ENCODE results near the gene CACNA1D. TPM values are rescaled to one million over a fixed set of nuclear protein-coding genes. Genes with fewer than 3 reads are reported as not detected.

CACNA1D gene
- total RNA-seq, 2 donors from 2014 or later: 0.68 to 1.5 TPM

DNA sequence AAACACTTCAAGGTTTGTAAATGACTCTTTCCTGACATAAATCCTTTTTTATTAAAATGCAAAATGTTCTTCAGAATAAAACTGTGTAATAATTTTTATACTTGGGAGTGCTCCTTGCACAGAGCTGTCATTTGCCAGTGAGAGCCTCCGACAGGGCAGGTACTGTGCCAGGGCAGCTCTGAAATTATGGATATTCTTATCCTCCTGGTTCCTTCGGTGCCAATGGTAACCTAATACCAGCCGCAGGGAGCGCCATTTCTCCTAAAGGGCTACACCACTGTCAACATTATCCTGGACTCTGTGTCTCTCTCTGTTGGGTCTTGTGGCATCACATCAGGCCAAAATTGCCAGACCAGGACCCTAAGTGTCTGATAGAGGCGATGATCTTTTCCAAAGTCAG is 318.8 kb downstream of the CACNA1D start:
- TF ChIP-seq, protein P1, sequence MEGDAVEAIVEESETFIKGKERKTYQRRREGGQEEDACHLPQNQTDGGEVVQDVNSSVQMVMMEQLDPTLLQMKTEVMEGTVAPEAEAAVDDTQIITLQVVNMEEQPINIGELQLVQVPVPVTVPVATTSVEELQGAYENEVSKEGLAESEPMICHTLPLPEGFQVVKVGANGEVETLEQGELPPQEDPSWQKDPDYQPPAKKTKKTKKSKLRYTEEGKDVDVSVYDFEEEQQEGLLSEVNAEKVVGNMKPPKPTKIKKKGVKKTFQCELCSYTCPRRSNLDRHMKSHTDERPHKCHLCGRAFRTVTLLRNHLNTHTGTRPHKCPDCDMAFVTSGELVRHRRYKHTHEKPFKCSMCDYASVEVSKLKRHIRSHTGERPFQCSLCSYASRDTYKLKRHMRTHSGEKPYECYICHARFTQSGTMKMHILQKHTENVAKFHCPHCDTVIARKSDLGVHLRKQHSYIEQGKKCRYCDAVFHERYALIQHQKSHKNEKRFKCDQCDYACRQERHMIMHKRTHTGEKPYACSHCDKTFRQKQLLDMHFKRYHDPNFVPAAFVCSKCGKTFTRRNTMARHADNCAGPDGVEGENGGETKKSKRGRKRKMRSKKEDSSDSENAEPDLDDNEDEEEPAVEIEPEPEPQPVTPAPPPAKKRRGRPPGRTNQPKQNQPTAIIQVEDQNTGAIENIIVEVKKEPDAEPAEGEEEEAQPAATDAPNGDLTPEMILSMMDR (IDR thresholded peaks at IDR 0.05): no peak
- H3K9me3 ChIP-seq: no peaks in the 10 kb centered on the region
- no peak overlapping the region for H3K27ac ChIP-seq
- no peak for DNase-seq (ENCODE audit: low spot score)
- no peaks in the 10 kb centered on the region for H3K36me3 ChIP-seq
- no peaks in the 10 kb centered on the region for H3K4me1 ChIP-seq (ENCODE audit: control insufficient read depth in 1 of 2, low read depth in 2 of 2)
- no peak overlapping the region for H3K4me3 ChIP-seq
- H3K27me3 ChIP-seq (replicated peaks; ENCODE audit: insufficient read depth): no peaks in the 10 kb centered on the region
- ATAC-seq (ENCODE audit: insufficient number of reproducible peaks, low FRiP score, low read depth): no peak

DNA sequence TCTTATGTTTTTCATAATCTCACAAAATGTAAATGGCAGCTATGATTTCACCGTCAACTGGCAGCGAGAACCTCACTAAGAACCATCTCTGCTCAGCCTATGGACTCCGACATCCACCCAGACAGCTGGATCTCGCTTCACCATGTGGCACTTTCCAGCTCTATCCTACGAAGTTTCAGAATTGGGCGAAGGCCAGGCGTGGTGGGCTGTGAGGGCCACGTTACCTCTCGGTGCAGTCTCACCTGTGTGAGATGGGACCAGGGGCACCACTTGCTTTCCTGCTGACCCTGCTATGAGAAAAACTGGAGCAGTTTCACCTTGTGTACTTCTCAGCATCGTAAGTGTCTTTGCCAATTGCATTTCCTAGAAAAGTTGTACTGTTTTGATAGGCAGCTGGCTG is 319.5 kb downstream of the CACNA1D start:
- Histone ChIP-seq H3K4me3 (no peak overlapping the region), H3K27me3 (replicated peaks; ENCODE audit: insufficient read depth) (no peaks in the 10 kb centered on the region), H3K27ac (no peak overlapping the region), H3K4me1 (ENCODE audit: control insufficient read depth in 1 of 2, low read depth in 2 of 2) (no peaks in the 10 kb centered on the region), H3K9me3 (no peaks in the 10 kb centered on the region), H3K36me3 (no peaks in the 10 kb centered on the region)
- ATAC-seq (ENCODE audit: insufficient number of reproducible peaks, low FRiP score, low read depth) (no peak), DNase-seq (ENCODE audit: low spot score) (no peak)
- TF ChIP-seq, protein P1 (IDR thresholded peaks at IDR 0.05): no peak

DNA sequence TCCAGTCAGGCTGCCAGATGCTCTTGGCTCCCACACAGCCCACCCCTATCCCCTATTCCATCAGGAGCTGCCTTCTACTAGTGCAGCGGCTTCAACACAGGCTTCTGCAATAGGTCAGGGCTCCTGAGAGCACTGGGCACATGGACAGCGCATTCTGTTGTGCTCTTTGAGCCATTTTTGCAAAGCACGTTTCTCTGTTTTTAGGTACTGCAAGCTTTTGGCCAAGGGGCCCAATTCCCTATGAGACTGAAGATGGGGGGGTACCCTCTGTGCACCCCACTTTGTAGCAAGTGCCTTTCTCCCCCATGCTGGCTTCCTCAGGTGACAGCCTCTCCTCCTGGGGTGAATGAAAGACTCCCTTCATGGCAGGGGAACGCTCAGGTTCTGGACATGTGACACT is 320.7 kb downstream of the CACNA1D start:
- DNase-seq (ENCODE audit: low spot score) (no peak), ATAC-seq (ENCODE audit: insufficient number of reproducible peaks, low FRiP score, low read depth) (no peak)

DNA sequence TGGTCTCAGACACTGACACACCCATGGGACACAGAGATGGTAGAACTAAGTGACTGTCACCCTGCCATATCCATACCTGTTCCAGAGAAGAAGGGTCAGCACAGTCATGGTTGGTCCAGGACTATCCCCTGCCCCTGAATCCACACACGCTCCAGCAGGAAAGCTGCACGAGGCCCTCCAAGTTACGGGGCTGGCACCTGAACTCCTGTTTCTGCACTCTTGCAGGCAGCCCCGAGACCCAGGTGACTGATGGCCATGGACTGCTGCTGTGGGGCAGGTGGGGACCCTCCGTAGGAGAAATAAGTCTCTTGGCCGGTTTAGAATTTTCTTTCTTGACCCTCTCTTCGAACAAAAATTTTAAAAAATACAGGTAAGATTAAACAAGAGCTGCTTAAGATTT is 321.2 kb downstream of the CACNA1D start:
- ATAC-seq (ENCODE audit: insufficient number of reproducible peaks, low FRiP score, low read depth) (no peak), DNase-seq (ENCODE audit: low spot score) (no peak)
- Histone ChIP-seq H3K4me3 (no peak overlapping the region), H3K9me3 (no peaks in the 10 kb centered on the region), H3K27me3 (replicated peaks; ENCODE audit: insufficient read depth) (no peaks in the 10 kb centered on the region), H3K27ac (no peak overlapping the region), H3K36me3 (no peaks in the 10 kb centered on the region), H3K4me1 (ENCODE audit: control insufficient read depth in 1 of 2, low read depth in 2 of 2) (no peaks in the 10 kb centered on the region)
- TF ChIP-seq, protein P1 (IDR thresholded peaks at IDR 0.05): no peak

More for the DNA sequence above, 320.7 kb downstream of the CACNA1D start:
- Histone ChIP-seq H3K4me3 (no peak overlapping the region), H3K36me3 (no peaks in the 10 kb centered on the region), H3K27ac (no peak overlapping the region), H3K4me1 (ENCODE audit: control insufficient read depth in 1 of 2, low read depth in 2 of 2) (no peaks in the 10 kb centered on the region), H3K9me3 (no peaks in the 10 kb centered on the region), H3K27me3 (replicated peaks; ENCODE audit: insufficient read depth) (no peaks in the 10 kb centered on the region)
- TF ChIP-seq, protein P1 (IDR thresholded peaks at IDR 0.05): no peak

DNA sequence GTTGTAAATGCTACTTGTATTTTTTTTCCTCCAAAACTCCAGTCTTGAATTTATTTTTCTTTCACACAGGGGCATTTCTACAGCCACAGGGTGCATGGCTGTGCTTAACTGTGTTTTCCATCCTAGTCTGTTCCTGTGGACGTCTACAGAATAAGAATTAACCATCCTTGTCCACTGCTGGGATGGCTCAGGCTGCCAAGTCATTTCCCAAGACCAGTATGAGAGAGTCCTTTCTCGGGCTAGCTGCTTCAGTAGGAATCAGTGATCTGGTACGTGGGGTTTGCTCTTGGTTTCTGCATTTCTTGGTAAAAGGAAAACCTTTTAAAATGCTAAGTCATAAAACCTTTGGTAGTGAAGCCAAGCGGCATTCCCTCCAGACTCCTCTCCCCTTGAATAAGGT is 322.0 kb downstream of the CACNA1D start:
- H3K4me1 ChIP-seq (ENCODE audit: control insufficient read depth in 1 of 2, low read depth in 2 of 2): no peaks in the 10 kb centered on the region
- ATAC-seq (ENCODE audit: insufficient number of reproducible peaks, low FRiP score, low read depth): no peak
- DNase-seq (ENCODE audit: low spot score): no peak
- no peak overlapping the region for H3K4me3 ChIP-seq
- TF ChIP-seq, protein P1 (IDR thresholded peaks at IDR 0.05): no peak
- no peaks in the 10 kb centered on the region for H3K27me3 ChIP-seq (replicated peaks; ENCODE audit: insufficient read depth)
- no peaks in the 10 kb centered on the region for H3K9me3 ChIP-seq
- no peak overlapping the region for H3K27ac ChIP-seq
- no peaks in the 10 kb centered on the region for H3K36me3 ChIP-seq

Data from thoracic aorta (tissue), 2 donors.